Activated naive CD4-positive, alpha-beta T cell treated with anti-CD3 and anti-CD28 coated beads, Interleukin-2, amount 50 U/mL, for 24 hours (primary cell): ENCODE results near the gene HASPIN.
A peak's percentile ranks its signal among the peaks of the same experiment; 100 is the strongest.

Experiments used
- H3K27ac Mint-ChIP-seq: one replicate; pipeline ENCODE4 v1.8.0; 2021; ENCODE audit warnings: mild to moderate bottlenecking, mixed read lengths
- H3K27me3 Mint-ChIP-seq: one replicate; pipeline ENCODE4 v1.8.0; 2021; ENCODE audit warnings: mixed read lengths
- H3K36me3 Mint-ChIP-seq: one replicate; pipeline ENCODE4 v1.8.0; 2021; ENCODE audit warnings: mixed read lengths
- H3K4me1 Mint-ChIP-seq: one replicate; pipeline ENCODE4 v1.8.0; 2021; ENCODE audit warnings: mixed read lengths
- H3K4me3 Mint-ChIP-seq: one replicate; pipeline ENCODE4 v1.8.0; 2021; ENCODE audit warnings: mild to moderate bottlenecking, mixed read lengths
- H3K9me3 Mint-ChIP-seq: one replicate; pipeline ENCODE4 v1.8.0; 2021; ENCODE audit warnings: mixed read lengths

The HASPIN gene

GRCh38 chr17:3723556-3724377 lies at the start of gene HASPIN:
Gene HASPIN, plus strand, starts transcription at chr17:3723903. Its CDS starts 33 bp downstream, at chr17:3723936.
- Mint-ChIP-seq H3K27me3 (no peaks in the 10 kb centered on the region), H3K4me1 (peaks cover 40% of the 10 kb centered on the region), H3K27ac (peak within 1 kb of the TSS; percentile 87), H3K9me3 (no peaks in the 10 kb centered on the region), H3K4me3 (peak within 1 kb of the TSS; percentile 92), H3K36me3 (peaks cover 5% of the 10 kb centered on the region)

- Mint-ChIP-seq H3K27me3 (no peaks in the 10 kb centered on the region), H3K9me3 (no peaks in the 10 kb centered on the region), H3K27ac (peak overlapping the region; percentile 51), H3K36me3 (no peaks in the 10 kb centered on the region), H3K4me1 (peaks cover 4% of the 10 kb centered on the region), H3K4me3 (no peak overlapping the region)
Observed at GRCh38 chr17:3675886-3676285, 47.8 kb upstream of the HASPIN start.

- no peaks in the 10 kb centered on the region for H3K27me3 Mint-ChIP-seq
- no peak overlapping the region for H3K27ac Mint-ChIP-seq
- no peaks in the 10 kb centered on the region for H3K36me3 Mint-ChIP-seq
- peaks cover 15% of the 10 kb centered on the region for H3K4me1 Mint-ChIP-seq
- H3K9me3 Mint-ChIP-seq: no peaks in the 10 kb centered on the region
- no peak overlapping the region for H3K4me3 Mint-ChIP-seq
Observed at GRCh38 chr17:3678095-3678820, 45.4 kb upstream of the HASPIN start.

DNA sequence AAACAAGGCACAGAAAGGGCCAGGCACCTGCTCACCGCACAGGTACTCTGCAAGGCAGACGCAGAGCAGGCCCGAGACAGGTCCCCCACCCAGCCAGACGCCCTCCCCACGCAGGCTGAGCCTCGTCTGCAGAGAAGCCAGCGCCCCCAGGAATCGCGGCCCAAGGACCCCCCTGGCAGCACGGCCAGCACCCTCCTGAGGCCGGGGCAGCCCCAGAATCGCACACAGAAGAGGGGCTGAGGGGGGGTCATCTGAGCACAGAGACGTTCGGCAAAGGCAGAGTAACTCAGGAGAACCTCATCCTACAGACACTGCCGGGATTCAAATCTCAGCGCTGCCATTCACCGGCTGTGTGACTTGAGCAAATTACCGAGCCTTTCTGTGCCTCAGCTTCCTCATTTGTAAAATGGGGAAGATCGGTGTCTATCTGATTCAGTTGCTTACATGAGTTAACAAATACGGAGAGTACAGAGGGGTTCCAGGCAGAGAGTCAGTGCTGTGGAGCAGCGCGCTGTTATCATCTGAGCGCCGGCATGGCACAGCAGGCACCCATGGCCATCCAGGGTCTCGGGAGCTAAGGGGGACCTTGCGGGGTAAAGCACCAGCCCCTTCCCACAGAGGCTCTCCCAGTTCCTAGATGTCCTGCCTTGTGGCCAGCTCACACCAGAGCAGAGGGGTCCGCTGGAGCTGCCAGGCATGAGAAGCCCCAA lies 44.7 kb upstream of the HASPIN start:
- H3K4me1 Mint-ChIP-seq: peaks cover 16% of the 10 kb centered on the region
- no peaks in the 10 kb centered on the region for H3K9me3 Mint-ChIP-seq
- no peaks in the 10 kb centered on the region for H3K27me3 Mint-ChIP-seq
- H3K36me3 Mint-ChIP-seq: no peaks in the 10 kb centered on the region
- H3K27ac Mint-ChIP-seq: no peak overlapping the region
- no peak overlapping the region for H3K4me3 Mint-ChIP-seq

- Mint-ChIP-seq H3K4me3 (no peak overlapping the region), H3K27ac (no peak overlapping the region), H3K9me3 (no peaks in the 10 kb centered on the region), H3K4me1 (peaks cover 16% of the 10 kb centered on the region), H3K36me3 (no peaks in the 10 kb centered on the region), H3K27me3 (no peaks in the 10 kb centered on the region)
Observed at GRCh38 chr17:3679531-3680126, 44.1 kb upstream of the HASPIN start.

DNA sequence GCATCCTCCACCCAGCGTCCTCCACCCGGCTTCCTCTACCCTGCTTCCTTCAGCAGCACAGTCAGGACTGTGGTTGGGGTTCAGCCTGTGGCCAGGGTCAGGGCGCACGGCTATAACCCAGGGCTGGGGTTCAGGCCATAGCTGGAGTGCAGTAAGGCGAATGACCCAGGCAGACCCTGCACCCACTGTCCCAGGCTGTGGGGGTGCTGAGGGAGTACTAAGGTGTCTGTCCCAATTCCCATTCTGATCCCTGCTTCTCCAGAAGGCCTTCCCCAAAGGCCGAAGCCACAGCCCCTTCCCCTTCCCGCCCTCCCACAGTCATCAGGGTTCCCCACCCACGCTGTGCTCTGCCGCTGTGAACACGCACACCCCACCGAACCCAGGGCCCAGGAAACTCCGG lies 42.6 kb upstream of the HASPIN start:
- H3K36me3 Mint-ChIP-seq: no peaks in the 10 kb centered on the region
- H3K4me1 Mint-ChIP-seq: peaks cover 16% of the 10 kb centered on the region
- no peaks in the 10 kb centered on the region for H3K27me3 Mint-ChIP-seq
- no peaks in the 10 kb centered on the region for H3K9me3 Mint-ChIP-seq
- H3K27ac Mint-ChIP-seq: no peak overlapping the region
- H3K4me3 Mint-ChIP-seq: no peak overlapping the region

GRCh38 chr17:3681565-3681964 lies 42.1 kb upstream of the HASPIN start:
- Mint-ChIP-seq H3K4me1 (peaks cover 16% of the 10 kb centered on the region), H3K27ac (no peak overlapping the region), H3K27me3 (no peaks in the 10 kb centered on the region), H3K4me3 (no peak overlapping the region), H3K9me3 (no peaks in the 10 kb centered on the region), H3K36me3 (no peaks in the 10 kb centered on the region)

- H3K4me3 Mint-ChIP-seq: no peak overlapping the region
- peaks cover 16% of the 10 kb centered on the region for H3K4me1 Mint-ChIP-seq
- H3K27ac Mint-ChIP-seq: peak overlapping the region; percentile 30
- no peaks in the 10 kb centered on the region for H3K27me3 Mint-ChIP-seq
- H3K9me3 Mint-ChIP-seq: no peaks in the 10 kb centered on the region
- no peaks in the 10 kb centered on the region for H3K36me3 Mint-ChIP-seq
Observed at GRCh38 chr17:3682033-3682432, 41.7 kb upstream of the HASPIN start.

DNA sequence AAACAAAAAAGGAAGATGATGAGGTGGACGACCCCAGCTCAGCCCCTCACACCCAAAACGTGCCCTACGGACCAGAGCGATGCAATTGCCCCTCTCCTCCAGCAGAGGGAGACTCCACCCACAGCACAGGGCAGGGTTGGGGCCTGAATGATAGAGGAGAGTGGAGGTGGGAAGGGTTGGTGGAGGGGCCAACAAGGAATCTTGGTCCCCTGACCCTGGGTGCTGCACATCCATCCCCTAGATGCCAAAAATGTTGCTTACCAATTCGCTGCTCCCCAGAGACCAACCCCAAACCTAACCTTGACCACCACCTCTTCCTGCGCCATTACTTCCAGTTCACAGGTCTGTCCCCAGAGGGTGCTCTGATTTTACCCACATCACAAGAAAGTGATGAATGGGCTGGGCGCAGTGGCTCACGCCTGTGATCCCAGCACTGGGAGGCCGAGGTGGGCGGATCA lies 40.6 kb upstream of the HASPIN start:
- Mint-ChIP-seq H3K4me1 (peaks cover 16% of the 10 kb centered on the region), H3K4me3 (no peak overlapping the region), H3K27ac (no peak overlapping the region), H3K9me3 (no peaks in the 10 kb centered on the region), H3K27me3 (no peaks in the 10 kb centered on the region), H3K36me3 (no peaks in the 10 kb centered on the region)

DNA sequence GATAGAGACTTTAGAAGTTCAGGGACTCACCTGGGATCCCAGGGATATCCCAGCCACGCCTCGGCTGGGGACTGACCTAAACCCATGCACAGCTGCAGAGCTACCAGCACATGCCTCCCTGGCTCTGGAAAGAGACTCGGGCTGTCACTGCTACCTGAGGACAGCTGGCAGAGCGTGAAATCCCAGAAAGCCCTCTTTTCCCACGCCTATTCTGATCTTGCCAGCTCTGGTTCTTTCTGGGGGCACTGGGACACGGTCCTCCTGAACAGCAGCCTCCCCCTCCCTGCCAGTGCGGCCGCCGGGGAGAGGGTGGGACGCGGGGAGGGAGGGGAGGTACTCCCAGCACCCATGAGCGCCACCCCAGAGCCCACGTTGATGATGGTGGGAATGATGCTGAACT lies 38.5 kb upstream of the HASPIN start:
- no peak overlapping the region for H3K4me3 Mint-ChIP-seq
- H3K4me1 Mint-ChIP-seq: peaks cover 16% of the 10 kb centered on the region
- no peaks in the 10 kb centered on the region for H3K36me3 Mint-ChIP-seq
- no peak overlapping the region for H3K27ac Mint-ChIP-seq
- no peaks in the 10 kb centered on the region for H3K27me3 Mint-ChIP-seq
- H3K9me3 Mint-ChIP-seq: no peaks in the 10 kb centered on the region

- Mint-ChIP-seq H3K27me3 (no peaks in the 10 kb centered on the region), H3K27ac (no peak overlapping the region), H3K36me3 (no peaks in the 10 kb centered on the region), H3K4me1 (peaks cover 5% of the 10 kb centered on the region), H3K9me3 (no peaks in the 10 kb centered on the region), H3K4me3 (no peak overlapping the region)
Observed at GRCh38 chr17:3688027-3688553, 35.6 kb upstream of the HASPIN start.

GRCh38 chr17:3688852-3689261 lies 34.8 kb upstream of the HASPIN start:
- no peaks in the 10 kb centered on the region for H3K9me3 Mint-ChIP-seq
- H3K4me3 Mint-ChIP-seq: no peak overlapping the region
- H3K27ac Mint-ChIP-seq: no peak overlapping the region
- H3K36me3 Mint-ChIP-seq: no peaks in the 10 kb centered on the region
- H3K4me1 Mint-ChIP-seq: peaks cover 8% of the 10 kb centered on the region
- H3K27me3 Mint-ChIP-seq: no peaks in the 10 kb centered on the region

DNA sequence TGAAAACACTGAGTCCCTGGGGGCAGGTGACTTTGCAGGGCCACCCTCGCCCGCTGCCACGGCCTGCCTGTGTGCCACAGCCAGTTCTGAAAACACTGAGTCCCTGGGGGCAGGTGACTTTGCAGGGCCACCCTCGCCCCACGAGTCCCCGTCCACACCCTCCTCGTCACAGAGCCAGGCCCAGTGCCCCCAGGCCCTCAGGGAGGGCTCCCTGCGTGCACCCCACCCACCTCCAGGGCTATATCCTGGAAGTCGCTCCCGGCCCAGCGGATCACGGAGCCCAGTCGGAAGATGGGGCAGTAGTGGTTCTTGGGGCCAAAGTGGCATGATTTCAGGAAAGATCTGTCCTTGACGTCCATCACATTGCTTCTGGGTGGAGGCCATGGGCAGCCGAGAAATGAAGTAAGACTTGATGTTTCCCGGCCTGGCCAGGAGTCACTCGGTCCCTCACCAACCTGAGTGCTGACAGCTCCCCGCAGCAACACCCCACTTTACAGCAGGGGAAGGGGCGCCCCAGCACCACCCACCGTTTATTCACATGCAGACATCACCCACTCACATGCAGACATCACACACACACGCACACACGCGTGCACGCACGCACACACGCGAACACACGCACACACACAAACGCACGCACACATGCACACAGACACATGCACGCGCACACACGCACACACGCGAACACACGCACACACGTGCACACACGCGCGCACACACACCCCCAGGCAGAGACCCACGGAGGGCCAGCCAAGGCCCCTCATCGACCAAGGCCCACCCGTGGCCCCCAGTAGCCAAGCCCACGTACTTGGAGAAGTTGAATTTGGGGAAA lies 34.2 kb upstream of the HASPIN start:
- Mint-ChIP-seq H3K27me3 (no peaks in the 10 kb centered on the region), H3K36me3 (no peaks in the 10 kb centered on the region), H3K4me3 (no peak overlapping the region), H3K4me1 (peaks cover 14% of the 10 kb centered on the region), H3K27ac (no peak overlapping the region), H3K9me3 (no peaks in the 10 kb centered on the region)

DNA sequence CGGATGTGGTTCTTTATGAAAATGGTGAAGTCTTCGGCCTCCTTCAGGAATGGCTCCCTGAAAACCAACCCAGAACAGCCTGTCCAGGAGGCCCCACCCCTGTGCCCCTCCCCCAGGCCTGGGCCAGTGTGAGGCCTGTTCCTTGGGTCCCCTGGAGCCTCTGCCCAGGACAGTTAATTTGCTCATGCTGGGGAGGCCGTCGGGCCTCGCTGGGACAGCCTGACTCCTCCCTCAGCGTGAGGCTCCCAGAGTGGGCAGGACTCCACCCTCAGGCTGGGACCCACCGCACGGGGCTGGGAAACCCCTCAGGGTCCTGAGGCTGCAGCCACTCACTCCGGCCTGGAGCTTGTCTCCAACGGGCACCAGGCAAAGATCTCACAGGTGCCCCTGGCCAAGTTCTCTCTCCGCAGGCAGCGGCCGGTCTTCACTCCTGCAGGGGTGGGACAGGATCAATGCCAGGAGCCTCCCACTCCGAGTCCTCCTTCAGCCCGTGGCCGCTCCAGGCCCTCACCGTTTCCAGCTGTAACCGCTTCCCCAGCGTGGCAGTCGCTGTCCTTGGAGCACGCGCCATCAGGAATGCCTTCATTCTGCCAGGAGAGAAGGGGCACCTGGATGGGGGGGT lies 33.5 kb upstream of the HASPIN start:
- H3K9me3 Mint-ChIP-seq: no peaks in the 10 kb centered on the region
- peak overlapping the region; percentile 23 for H3K27ac Mint-ChIP-seq
- H3K4me3 Mint-ChIP-seq: no peak overlapping the region
- peaks cover 18% of the 10 kb centered on the region for H3K4me1 Mint-ChIP-seq
- no peaks in the 10 kb centered on the region for H3K36me3 Mint-ChIP-seq
- H3K27me3 Mint-ChIP-seq: no peaks in the 10 kb centered on the region
